ENCODE results near the gene IGF2R.
A peak's percentile ranks its signal among the peaks of the same experiment; 100 is the strongest.
"Not testable (repeated sequence)": the region's sequence is repeated elsewhere in the genome, so short reads cannot be mapped to it uniquely, and the experiment has no call there.

IGF2R gene

DNA sequence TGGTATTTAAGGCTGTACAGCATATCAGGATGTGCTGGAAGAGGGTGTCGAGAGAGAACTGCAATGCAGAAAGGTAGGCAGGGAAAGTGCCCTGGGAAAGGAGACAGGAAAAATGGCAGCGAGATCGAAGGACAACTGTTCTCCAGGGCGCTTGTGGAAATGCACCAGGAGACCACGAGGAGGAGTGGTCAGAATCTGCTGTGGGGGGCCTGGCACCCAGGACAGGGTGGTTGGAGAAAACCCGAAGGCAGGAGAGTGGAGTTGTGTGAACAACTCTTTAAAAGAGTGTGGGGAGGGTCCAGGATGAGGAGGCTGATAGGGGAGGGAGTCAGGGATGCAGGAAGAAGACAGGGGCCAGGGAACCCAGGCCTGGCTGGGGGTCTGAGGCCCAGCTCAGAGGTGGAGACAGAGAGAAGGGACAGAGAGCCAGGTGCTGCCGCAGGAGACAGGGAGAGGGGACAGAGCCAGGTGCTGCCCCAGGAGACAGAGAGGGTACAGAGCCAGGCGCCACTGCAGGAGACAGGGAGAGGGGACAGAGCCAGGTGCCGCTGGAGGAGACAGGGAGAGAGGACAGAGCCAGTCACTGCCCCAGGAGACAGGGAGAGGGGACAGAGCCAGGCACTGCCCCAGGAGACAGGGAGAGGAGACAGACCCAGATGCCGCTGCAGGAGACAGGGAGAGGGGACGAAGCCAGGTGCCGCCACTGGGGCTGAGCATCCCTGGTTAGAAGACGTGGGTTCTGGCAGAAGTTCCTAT lies 162.0 kb downstream of the IGF2R start:
- in situ Hi-C loops (cut with HindIII; ENCODE audit: low sequenced_read_pairs), result no loop called here
- no peak for TF ChIP-seq CTCF (IDR thresholded peaks at IDR 0.05; ENCODE audit: low read depth, low read length)
- no peak overlapping the region for H3K4me3 ChIP-seq (ENCODE audit: low read depth, low read length)
- DNase-seq (ENCODE audit: low read depth, low spot score), result no peak

- in situ Hi-C loops (cut with HindIII; ENCODE audit: low sequenced_read_pairs), result no loop called here
- no peak for DNase-seq (ENCODE audit: low read depth, low spot score)
- TF ChIP-seq CTCF (IDR thresholded peaks at IDR 0.05; ENCODE audit: low read depth, low read length), result no peak
- no peak overlapping the region for H3K4me3 ChIP-seq (ENCODE audit: low read depth, low read length)
Measured at GRCh38 chr6:160131636-160132296, 162.9 kb downstream of the IGF2R start.

GRCh38 chr6:160132297-160132637 lies 163.4 kb downstream of the IGF2R start:
- H3K4me3 ChIP-seq (ENCODE audit: low read depth, low read length), result no peak overlapping the region
- TF ChIP-seq CTCF (IDR thresholded peaks at IDR 0.05; ENCODE audit: low read depth, low read length), result no peak
- in situ Hi-C loops (cut with HindIII; ENCODE audit: low sequenced_read_pairs), result no loop called here
- no peak for DNase-seq (ENCODE audit: low read depth, low spot score)

DNA sequence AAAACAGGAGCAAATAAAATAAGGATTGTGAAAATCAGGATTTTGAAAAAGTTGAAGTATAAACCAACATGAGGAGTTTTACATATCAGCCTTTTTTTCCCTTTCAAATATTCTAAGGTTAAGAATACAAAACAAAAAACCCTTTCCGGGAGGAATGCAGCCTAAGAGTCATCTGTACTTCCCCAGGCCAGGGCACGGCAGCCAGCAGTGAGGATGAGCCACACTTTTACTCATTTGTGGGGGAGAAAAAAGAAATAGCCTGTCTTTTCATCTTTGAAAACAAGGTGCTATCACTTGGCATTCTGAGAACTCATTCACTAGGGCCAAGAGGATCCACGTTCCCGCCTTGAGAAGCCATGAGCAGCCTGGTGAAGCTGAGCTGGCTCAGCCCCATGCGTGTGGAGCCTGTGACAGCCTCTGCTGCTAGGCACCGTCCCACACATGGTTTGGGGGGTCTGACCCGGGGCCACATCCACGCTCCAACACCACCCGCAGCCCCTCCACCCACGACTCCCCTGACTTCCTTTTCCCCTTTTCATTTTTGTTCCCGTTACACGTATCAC lies 164.0 kb downstream of the IGF2R start:
- in situ Hi-C loops (cut with HindIII; ENCODE audit: low sequenced_read_pairs), result no loop called here
- no peak for TF ChIP-seq CTCF (IDR thresholded peaks at IDR 0.05; ENCODE audit: low read depth, low read length)
- peak; percentile 20 for DNase-seq (ENCODE audit: low read depth, low spot score)
- no peak overlapping the region for H3K4me3 ChIP-seq (ENCODE audit: low read depth, low read length)

GRCh38 chr6:160133441-160134336 lies 164.8 kb downstream of the IGF2R start:
- TF ChIP-seq CTCF (IDR thresholded peaks at IDR 0.05; ENCODE audit: low read depth, low read length), result no peak
- in situ Hi-C loops (cut with HindIII; ENCODE audit: low sequenced_read_pairs), result no loop called here
- DNase-seq (ENCODE audit: low read depth, low spot score), result no peak
- H3K4me3 ChIP-seq (ENCODE audit: low read depth, low read length), result no peak overlapping the region

- in situ Hi-C loops (cut with HindIII; ENCODE audit: low sequenced_read_pairs); DNase-seq (ENCODE audit: low read depth, low spot score): not testable (repeated sequence)
Measured at GRCh38 chr6:160134337-160134751, 165.5 kb downstream of the IGF2R start.

More at GRCh38 chr6:160134337-160134751, 165.5 kb downstream of the IGF2R start:
- not testable (repeated sequence) for H3K4me3 ChIP-seq (ENCODE audit: low read depth, low read length)

Measured in astrocyte of the spinal cord (primary cell).